IMR-90 (cell line): Measurements from ENCODE around the gene TMEM50A.
"Not testable (repeated sequence)": the region's sequence is repeated elsewhere in the genome, so short reads cannot be mapped to it uniquely, and the experiment has no call there.

Experiments
- CEBPB ChIP-seq: IDR thresholded peaks from 2 replicates; pipeline ENCODE4 v1.6.1; 2012; ENCODE audit warnings: low read depth, low read length, improper control_type of control experiment
- MAFK ChIP-seq: IDR thresholded peaks from 2 replicates; pipeline ENCODE4 v1.6.1; 2012; ENCODE audit warnings: low read depth, low read length, improper control_type of control experiment
- MAZ ChIP-seq: IDR thresholded peaks from 2 replicates; pipeline ENCODE4 v1.6.1; 2012; ENCODE audit warnings: low read depth, mild to moderate bottlenecking, low read length, improper control_type of control experiment, moderate library complexity, borderline replicate concordance
- NFE2L2 ChIP-seq: fragments of 150-350 bp; IDR thresholded peaks from 2 replicates; pipeline ENCODE4 v1.6.1; 2016; ENCODE audit warnings: low read depth, mild to moderate bottlenecking, low read length
- POLR2A ChIP-seq: IDR thresholded peaks from 2 replicates; pipeline ENCODE4 v1.6.1; 2012; ENCODE audit warnings: mild to moderate bottlenecking, low read depth, low read length
- RCOR1 ChIP-seq: IDR thresholded peaks from 2 replicates; pipeline ENCODE4 v1.6.1; 2012; ENCODE audit warnings: mild to moderate bottlenecking, low read length, improper control_type of control experiment; ENCODE audit not compliant: insufficient replicate concordance
- SMC3 ChIP-seq: fragments of 150-350 bp; IDR thresholded peaks from 2 replicates; pipeline ENCODE4 v1.6.1; 2016; ENCODE audit warnings: low read depth, mild to moderate bottlenecking, antibody characterized with exemption, low read length, moderate library complexity
- TF ChIP-seq, protein P1 (sequence below): conservative IDR thresholded peaks from 2 replicates; pipeline ENCODE4 v1.5.1; 2012; ENCODE audit warnings: mild to moderate bottlenecking, low read depth, low read length, improper control_type of control experiment
- TF ChIP-seq, protein P2 (sequence below): fragments of 150-350 bp; IDR thresholded peaks from 2 replicates; pipeline ENCODE4 v1.6.1; 2017; ENCODE audit warnings: mild to moderate bottlenecking, antibody characterized with exemption, low read length, low read depth

DNA sequence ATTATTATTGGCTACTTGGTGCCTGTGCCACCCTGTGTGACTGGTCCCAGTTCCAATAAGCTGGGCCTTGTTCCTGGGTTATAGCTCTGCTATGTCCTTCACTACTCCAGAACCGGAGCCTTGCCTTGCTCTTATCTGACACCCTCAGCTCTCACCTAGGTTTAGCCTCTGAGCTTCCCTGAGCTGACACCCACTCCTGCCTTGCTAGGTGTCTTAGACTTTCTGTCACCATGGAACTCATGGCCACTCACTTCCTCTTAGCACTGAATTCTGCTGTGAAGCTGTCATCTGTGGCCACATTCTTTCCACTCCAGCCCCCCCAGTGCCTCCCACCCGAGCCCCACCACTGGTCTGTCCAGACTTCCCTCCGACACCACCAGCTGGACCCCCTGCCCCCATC lies 51.6 kb downstream of the TMEM50A start:
- TF ChIP-seq, protein P1, sequence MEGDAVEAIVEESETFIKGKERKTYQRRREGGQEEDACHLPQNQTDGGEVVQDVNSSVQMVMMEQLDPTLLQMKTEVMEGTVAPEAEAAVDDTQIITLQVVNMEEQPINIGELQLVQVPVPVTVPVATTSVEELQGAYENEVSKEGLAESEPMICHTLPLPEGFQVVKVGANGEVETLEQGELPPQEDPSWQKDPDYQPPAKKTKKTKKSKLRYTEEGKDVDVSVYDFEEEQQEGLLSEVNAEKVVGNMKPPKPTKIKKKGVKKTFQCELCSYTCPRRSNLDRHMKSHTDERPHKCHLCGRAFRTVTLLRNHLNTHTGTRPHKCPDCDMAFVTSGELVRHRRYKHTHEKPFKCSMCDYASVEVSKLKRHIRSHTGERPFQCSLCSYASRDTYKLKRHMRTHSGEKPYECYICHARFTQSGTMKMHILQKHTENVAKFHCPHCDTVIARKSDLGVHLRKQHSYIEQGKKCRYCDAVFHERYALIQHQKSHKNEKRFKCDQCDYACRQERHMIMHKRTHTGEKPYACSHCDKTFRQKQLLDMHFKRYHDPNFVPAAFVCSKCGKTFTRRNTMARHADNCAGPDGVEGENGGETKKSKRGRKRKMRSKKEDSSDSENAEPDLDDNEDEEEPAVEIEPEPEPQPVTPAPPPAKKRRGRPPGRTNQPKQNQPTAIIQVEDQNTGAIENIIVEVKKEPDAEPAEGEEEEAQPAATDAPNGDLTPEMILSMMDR: not testable (repeated sequence)
- TF ChIP-seq POLR2A, MAFK, CEBPB, NFE2L2, RCOR1, SMC3, MAZ: not testable (repeated sequence)
- TF ChIP-seq, protein P2, sequence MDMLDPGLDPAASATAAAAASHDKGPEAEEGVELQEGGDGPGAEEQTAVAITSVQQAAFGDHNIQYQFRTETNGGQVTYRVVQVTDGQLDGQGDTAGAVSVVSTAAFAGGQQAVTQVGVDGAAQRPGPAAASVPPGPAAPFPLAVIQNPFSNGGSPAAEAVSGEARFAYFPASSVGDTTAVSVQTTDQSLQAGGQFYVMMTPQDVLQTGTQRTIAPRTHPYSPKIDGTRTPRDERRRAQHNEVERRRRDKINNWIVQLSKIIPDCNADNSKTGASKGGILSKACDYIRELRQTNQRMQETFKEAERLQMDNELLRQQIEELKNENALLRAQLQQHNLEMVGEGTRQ: not testable (repeated sequence)
